Activated CD8-positive, alpha-beta memory T cell treated with anti-CD3 and anti-CD28 coated beads, Interleukin-2, amount 10 ng/mL, durations not matched to agents 7 days and 5 days (primary cell): ENCODE measurements around the gene FAF1. TPM values are rescaled to one million over a fixed set of nuclear protein-coding genes. Genes with fewer than 3 reads are reported as not detected.
"Not testable (repeated sequence)": the region's sequence is repeated elsewhere in the genome, so short reads cannot be mapped to it uniquely, and the experiment has no call there.

Experiments
- ATAC-seq: fragments of 150-1000 bp; cut with Tn5 transposase; one replicate; pipeline ENCODE4 v1.10.0; 2021; ENCODE audit warnings: moderate library complexity
- CTCF ChIA-PET: fragments of 350-600 bp; sonication (Branson Sonifier 250); formaldehyde crosslinking; loops from one replicate; lab custom pipeline; 2021; ENCODE audit warnings: antibody characterized with exemption; lab: Charles Lee
- DNase-seq: peaks from one replicate; pipeline ENCODE4 v3.0.0-alpha.2; 2020
- H3K27ac Mint-ChIP-seq: one replicate; pipeline ENCODE4 v1.8.0; 2021; ENCODE audit warnings: mild to moderate bottlenecking, mixed read lengths
- H3K27me3 Mint-ChIP-seq: one replicate; pipeline ENCODE4 v1.8.0; 2021; ENCODE audit warnings: mixed read lengths
- H3K36me3 Mint-ChIP-seq: one replicate; pipeline ENCODE4 v1.8.0; 2021; ENCODE audit warnings: mild to moderate bottlenecking, mixed read lengths
- H3K4me1 Mint-ChIP-seq: one replicate; pipeline ENCODE4 v1.8.0; 2021; ENCODE audit warnings: mixed read lengths
- H3K4me3 Mint-ChIP-seq: one replicate; pipeline ENCODE4 v1.8.0; 2021; ENCODE audit warnings: mild to moderate bottlenecking, moderate library complexity, mixed read lengths
- H3K9me3 Mint-ChIP-seq: one replicate; pipeline ENCODE4 v1.8.0; 2022; ENCODE audit warnings: low read depth, mixed read lengths
- total RNA-seq, 2 experiments: library from RNA; stranded (reverse); gene quantifications; one replicate each; pipeline ENCODE4 v1.2.3, GENCODE V29; 2021

Gene FAF1
- total RNA-seq, 2 experiments from 2014 or later: 84.4 to 94.4 TPM

DNA sequence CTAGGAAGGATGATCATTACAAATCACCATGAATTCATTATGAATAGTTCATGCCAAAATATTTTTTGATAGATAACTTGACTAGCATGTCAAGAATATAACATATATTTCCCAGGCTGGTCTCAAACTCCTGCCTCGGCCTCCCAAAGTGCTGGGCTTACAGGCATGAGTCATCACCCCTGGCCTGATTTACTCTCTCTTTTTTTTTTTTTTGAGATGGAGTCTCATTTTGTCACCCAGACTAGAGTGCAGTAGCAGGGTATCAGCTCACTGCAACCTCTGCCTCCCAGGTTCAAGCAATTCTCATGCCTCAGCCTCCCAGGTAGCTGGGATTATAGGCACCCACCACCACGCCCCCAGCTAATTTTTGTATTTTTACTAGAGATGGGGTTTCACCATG, 24.8 kb downstream of the FAF1 start:
- H3K4me1 Mint-ChIP-seq: peaks cover 11% of the 10 kb centered on the region
- H3K4me3 Mint-ChIP-seq, H3K36me3 Mint-ChIP-seq, H3K27ac Mint-ChIP-seq, H3K27me3 Mint-ChIP-seq, H3K9me3 Mint-ChIP-seq, DNase-seq, ATAC-seq: not testable (repeated sequence)
- CTCF ChIA-PET: interaction anchor here (0.9 kb wide), 2 partner anchors 13 to 109 kb away, joined by 3 to 4 read pairs; no protein-coding TSS in a partner anchor

DNA sequence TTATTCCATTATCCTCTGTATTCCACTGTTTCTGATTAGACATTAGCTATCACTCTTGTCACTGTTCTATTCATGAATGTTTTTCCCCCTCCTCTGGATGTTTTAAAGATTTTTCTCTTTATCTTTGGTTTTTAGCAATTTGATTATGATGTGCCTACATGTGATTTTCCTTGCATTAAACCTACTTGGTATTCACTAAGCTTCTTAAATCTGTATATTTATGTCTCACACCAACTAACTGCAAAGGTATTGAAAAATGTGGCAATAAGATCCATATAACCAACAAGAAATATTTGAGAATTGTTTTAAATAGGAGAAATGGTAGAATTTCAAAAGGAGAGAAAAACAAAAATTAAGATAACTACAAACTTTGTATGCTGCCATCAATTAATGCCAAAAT, 25.2 kb downstream of the FAF1 start:
- no peaks in the 10 kb centered on the region for H3K9me3 Mint-ChIP-seq
- H3K4me1 Mint-ChIP-seq: peaks cover 16% of the 10 kb centered on the region
- H3K4me3 Mint-ChIP-seq: no peak overlapping the region
- DNase-seq (no peak), ATAC-seq (no peak)
- no peak overlapping the region for H3K27ac Mint-ChIP-seq
- no peaks in the 10 kb centered on the region for H3K27me3 Mint-ChIP-seq
- no peaks in the 10 kb centered on the region for H3K36me3 Mint-ChIP-seq
- CTCF ChIA-PET: no interaction called here

DNA sequence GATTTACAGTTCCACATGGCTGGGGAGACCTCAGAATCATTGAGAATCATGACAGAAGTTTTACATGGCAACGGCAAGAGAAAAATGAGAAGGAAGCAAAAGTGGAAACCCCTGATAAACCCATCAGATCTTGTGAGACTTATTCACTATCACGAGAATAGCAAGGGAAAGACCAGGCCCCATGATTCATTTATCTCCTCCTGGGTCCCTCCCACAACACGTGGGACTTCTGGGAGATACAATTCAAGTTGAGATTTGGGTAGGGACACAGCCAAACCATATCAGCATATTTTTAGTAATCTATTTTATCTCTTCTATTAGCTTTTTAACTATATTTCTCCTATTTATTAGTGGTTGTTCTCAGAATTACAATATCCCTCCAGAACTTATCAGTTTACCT, 26.3 kb downstream of the FAF1 start:
- peaks cover 16% of the 10 kb centered on the region for H3K4me1 Mint-ChIP-seq
- H3K36me3 Mint-ChIP-seq, H3K27ac Mint-ChIP-seq, CTCF ChIA-PET, ATAC-seq, H3K9me3 Mint-ChIP-seq, H3K27me3 Mint-ChIP-seq, H3K4me3 Mint-ChIP-seq, DNase-seq: not testable (repeated sequence)

DNA sequence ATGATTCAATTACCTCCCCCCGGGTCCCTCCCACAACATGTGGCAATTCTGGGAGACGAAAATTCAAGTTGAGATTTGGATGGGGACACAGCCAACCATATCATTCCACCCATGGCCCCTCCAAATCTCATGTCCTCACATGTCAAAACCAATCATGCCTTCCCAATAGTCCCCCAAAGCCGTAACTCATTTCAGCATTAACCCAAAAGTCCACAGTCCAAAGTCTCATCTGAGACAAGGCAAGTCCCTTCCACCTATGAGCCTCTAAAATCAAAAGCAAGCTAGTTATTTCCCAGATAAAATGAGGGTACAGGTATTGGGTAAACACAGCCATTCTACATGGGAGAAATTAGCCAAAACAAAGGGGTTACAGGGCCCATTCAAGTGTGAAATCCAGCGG, 28.0 kb downstream of the FAF1 start:
- H3K36me3 Mint-ChIP-seq, H3K27me3 Mint-ChIP-seq, DNase-seq, CTCF ChIA-PET, H3K4me3 Mint-ChIP-seq, H3K9me3 Mint-ChIP-seq, H3K27ac Mint-ChIP-seq, ATAC-seq: not testable (repeated sequence)
- peaks cover 16% of the 10 kb centered on the region for H3K4me1 Mint-ChIP-seq

DNA sequence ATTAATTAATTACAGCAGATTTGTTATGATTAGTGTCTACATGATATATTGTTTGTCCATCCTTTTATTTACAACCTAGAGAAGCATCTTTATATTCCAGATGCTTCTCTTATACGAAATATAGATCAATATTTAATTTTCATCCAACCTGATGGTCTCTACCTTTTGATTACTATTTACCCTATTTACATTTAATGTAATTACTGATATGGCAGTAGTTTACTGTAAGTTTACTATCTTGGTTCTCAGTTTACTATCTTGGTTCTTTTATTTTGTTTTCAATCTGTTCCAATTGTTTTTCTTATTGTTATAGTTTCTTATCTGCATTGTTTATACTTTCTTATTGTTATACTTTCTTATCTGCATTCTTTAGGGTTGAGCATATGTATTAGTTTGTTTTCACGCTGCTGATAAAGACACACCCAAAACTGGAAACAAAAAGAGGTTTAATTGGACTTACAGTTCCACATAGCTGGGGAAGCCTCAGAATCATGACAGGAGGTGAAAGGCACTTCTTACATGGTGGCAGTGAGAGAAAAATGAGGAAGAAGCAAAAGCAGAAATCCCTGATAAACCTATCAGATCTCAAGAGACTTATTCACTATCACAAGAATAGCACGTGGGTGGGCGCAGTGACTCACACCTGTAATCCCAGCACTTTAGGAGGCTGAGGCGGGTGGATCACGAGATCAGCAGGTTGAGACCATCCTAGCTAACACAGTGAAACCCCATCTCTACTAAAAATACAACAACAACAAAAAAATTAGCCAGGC, 28.9 kb downstream of the FAF1 start:
- CTCF ChIA-PET: interaction anchor here (1.4 to 2.6 kb wide), 3 partner anchors 19 to 366 kb away, joined by 3 to 22 read pairs (median 7); partner anchors contain the start of gene CDKN2C
- DNase-seq (no peak), ATAC-seq (no peak)
- peaks cover 5% of the 10 kb centered on the region for H3K36me3 Mint-ChIP-seq
- H3K9me3 Mint-ChIP-seq: no peaks in the 10 kb centered on the region
- no peaks in the 10 kb centered on the region for H3K27me3 Mint-ChIP-seq
- no peak overlapping the region for H3K4me3 Mint-ChIP-seq
- no peak overlapping the region for H3K27ac Mint-ChIP-seq
- peaks cover 16% of the 10 kb centered on the region for H3K4me1 Mint-ChIP-seq

DNA sequence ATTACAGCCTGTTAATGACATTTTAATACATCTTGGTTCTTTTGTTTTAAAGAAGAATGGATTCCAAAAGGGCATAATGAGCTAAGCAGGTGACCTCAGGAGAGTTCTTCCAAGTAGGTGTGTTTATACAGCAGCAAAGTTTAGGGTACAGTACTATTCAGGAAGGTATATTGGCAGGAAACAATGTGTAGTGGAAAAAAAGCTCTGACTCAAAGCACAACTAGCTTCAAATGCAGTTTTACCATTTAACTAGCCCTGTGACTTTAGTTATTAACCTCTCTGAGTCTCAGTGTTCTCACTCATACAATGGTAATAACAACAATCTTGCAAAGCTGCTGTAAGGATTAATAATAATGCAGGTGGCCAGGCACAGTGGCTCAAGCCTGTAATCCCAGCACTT, 29.9 kb downstream of the FAF1 start:
- DNase-seq: no peak
- CTCF ChIA-PET: interaction anchor here (1.1 to 2.6 kb wide), 15 partner anchors 9 to 367 kb away, joined by 3 to 22 read pairs (median 5); partner anchors contain the start of genes CDKN2C and FAF1
- Mint-ChIP-seq H3K27ac (no peak overlapping the region), H3K4me1 (peaks cover 16% of the 10 kb centered on the region), H3K4me3 (no peak overlapping the region), H3K27me3 (no peaks in the 10 kb centered on the region), H3K36me3 (peaks cover 5% of the 10 kb centered on the region), H3K9me3 (no peaks in the 10 kb centered on the region)
- peak; percentile 73 for ATAC-seq

DNA sequence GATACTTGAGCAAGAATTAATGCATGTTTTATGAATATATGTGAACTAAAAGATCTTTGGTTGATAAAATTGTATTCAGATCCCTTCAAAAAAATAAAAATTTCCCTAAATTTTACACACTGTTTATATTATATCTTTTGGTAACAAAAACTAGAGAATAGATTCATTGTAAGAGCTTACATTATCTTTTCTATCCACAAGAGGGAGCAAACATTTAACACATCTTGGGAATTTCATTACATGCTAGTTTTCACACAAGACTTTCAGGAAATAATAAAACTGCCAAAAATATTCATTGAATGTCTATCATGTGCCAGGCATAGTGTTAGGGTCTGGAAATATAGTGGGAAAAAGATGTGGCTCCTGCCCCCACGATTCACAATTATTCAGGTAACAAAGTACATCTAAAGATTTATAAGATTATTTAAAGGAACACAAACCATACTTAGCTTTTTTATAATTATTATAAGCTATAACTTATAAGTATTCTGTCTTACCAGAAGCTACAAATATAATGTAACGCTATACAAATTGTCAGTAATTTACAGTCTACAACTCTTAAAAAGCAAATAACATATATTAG, 30.6 kb downstream of the FAF1 start:
- Mint-ChIP-seq H3K4me3 (no peak overlapping the region), H3K27me3 (no peaks in the 10 kb centered on the region), H3K27ac (no peak overlapping the region), H3K36me3 (peaks cover 6% of the 10 kb centered on the region), H3K4me1 (peaks cover 16% of the 10 kb centered on the region), H3K9me3 (no peaks in the 10 kb centered on the region)
- DNase-seq (no peak), ATAC-seq (no peak)
- CTCF ChIA-PET: interaction anchor here (0.7 to 2.6 kb wide), 20 partner anchors 9 to 367 kb away, joined by 3 to 22 read pairs (median 4); partner anchors contain the start of genes CDKN2C and FAF1

DNA sequence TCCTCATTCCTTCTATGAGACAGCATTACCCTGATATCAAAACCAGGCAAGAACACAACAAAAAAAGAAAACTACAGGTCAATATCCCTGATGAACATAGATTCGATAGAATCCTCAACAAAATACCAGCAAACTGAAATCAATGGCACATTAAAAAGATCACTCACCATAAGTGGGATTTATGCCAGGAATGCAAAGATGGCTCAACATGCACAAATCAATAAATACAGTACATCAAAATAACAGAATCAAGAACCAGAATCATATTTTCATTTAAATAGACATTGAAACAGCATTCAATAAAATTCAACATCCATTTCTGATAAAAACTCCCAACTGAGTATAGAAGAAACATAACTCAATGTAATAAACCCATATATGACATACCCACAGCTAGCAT, 36.5 kb downstream of the FAF1 start:
- Mint-ChIP-seq H3K4me3 (no peak overlapping the region), H3K27ac (no peak overlapping the region), H3K36me3 (peaks cover 34% of the 10 kb centered on the region), H3K4me1 (peaks cover 3% of the 10 kb centered on the region), H3K27me3 (no peaks in the 10 kb centered on the region), H3K9me3 (peaks cover 14% of the 10 kb centered on the region)
- ATAC-seq: no peak
- CTCF ChIA-PET: interaction anchor here (0.8 kb wide), 1 partner anchor 265 kb away, joined by 3 read pairs; no protein-coding TSS in a partner anchor
- DNase-seq: no peak

DNA sequence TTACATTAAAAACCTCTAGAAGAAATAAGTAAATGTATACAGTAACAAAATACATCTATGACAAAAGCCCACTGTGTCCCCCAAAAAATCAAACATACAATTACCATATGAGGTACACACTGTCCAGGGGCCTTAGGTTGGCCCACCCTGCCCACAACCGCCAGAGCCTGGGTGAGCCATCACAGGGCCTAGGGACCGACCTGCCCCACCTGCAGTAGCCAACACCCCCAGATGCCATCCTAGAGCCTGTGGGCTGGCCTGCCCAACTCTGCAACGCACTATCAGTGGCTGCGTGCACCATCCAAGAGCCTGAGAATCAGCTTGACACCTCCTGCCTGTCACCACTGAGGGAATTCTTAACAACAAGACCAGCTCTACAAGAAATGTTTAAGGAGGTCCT, 39.0 kb downstream of the FAF1 start:
- ATAC-seq (no peak), DNase-seq (no peak)
- Mint-ChIP-seq H3K4me3 (no peak overlapping the region), H3K27ac (no peak overlapping the region), H3K36me3 (peaks cover 28% of the 10 kb centered on the region), H3K9me3 (peaks cover 14% of the 10 kb centered on the region), H3K27me3 (no peaks in the 10 kb centered on the region), H3K4me1 (peaks cover 3% of the 10 kb centered on the region)
- CTCF ChIA-PET: interaction anchor here (1.2 to 1.9 kb wide), 2 partner anchors 8 to 48 kb away, joined by 3 to 5 read pairs; no protein-coding TSS in a partner anchor

DNA sequence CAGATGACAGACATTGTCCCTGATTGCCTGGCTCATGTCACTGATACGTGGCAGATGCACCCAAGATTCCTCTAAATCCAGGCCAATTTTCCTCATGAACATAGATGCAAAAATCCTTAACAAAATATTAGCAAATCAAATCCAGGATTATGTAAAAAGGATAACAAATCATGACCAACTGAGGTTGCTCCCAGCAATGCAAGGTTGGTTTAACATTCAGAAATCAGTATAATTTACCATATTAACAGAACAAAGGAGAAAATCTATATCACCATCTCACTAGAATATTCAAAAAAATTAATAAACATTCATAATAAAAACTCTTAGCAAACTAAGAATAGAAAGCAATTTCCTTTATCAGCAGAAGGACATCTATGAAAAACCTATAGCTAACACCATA, 39.7 kb downstream of the FAF1 start:
- CTCF ChIA-PET: interaction anchor here (1.2 kb wide), 1 partner anchor 9 kb away, joined by 3 read pairs; no protein-coding TSS in a partner anchor
- Mint-ChIP-seq H3K27ac (no peak overlapping the region), H3K36me3 (peaks cover 30% of the 10 kb centered on the region), H3K9me3 (peaks cover 14% of the 10 kb centered on the region), H3K4me1 (peaks cover 3% of the 10 kb centered on the region), H3K27me3 (no peaks in the 10 kb centered on the region), H3K4me3 (no peak overlapping the region)
- ATAC-seq: no peak
- DNase-seq: no peak

DNA sequence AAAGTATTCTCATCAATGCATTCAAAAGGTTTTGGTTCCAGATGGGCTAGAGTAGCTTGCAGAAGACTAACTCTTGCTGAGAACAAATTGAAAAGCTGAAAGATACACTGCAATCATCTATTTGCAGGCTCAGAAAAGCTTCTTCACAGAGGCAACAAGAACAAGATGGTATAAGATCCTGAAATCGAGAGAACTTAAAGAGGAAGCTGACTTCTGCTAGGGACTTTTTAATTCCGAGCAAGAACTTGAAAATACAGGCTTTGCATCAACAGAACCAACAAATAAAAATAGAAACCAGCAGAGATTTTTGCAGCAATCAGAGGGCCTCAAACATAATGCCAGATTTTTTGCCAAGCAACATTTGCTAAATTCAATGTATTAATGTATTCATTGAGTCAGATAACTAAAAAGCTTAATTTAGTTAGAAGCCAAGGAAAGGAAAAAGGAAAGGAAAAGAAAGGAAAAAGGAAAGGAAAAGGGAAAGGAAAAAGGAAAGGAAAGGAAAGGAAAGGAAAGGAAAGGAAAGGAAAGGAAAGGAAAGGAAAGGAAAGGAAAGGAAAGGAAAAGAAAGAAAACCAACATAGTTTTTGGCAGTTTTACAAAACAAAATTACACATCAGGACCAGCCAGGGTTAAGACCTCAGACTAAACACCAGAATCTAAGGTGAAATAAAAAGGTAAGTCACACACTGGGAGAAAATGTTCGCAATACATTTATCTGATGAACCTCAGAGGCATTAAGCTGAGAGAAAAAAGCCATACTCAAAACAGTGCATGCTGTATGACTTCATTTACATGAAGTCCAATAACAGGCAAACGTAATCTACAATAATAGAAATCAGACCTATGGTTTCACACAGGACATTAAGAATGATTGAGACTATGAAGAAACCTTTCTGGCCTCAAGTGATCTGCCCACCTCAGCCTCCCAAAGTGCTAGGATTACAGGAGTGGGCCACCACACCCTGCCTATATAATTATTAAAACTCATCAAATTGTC, 42.6 kb downstream of the FAF1 start:
- no peak for DNase-seq
- Mint-ChIP-seq H3K36me3 (peaks cover 17% of the 10 kb centered on the region), H3K9me3 (peaks cover 4% of the 10 kb centered on the region), H3K27ac (no peak overlapping the region), H3K4me3 (no peak overlapping the region), H3K27me3 (no peaks in the 10 kb centered on the region), H3K4me1 (no peaks in the 10 kb centered on the region)
- no peak for ATAC-seq
- CTCF ChIA-PET: interaction anchor here (0.7 to 1.0 kb wide), 3 partner anchors 11 to 287 kb away, joined by 3 to 4 read pairs (median 4); no protein-coding TSS in a partner anchor

DNA sequence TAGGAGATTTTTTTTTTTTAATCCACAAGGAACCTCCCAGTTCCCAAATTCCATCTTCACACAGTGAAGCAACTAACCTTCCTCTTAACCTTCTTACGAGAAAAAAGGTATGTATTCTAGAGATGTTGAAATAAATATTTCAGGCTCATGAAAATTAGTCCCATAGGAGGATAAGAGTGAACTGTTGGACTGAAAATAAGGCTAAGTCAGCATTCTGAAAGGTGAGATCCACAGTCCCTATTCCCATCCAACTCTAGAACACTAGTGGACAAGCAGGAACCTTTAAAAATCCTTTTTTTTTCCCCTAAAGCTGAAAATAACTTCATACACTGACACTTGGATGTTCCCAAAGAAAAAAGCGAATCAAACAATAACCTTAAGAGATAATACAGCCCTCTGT, 44.4 kb downstream of the FAF1 start:
- Mint-ChIP-seq H3K27me3 (no peaks in the 10 kb centered on the region), H3K9me3 (no peaks in the 10 kb centered on the region), H3K4me1 (no peaks in the 10 kb centered on the region), H3K36me3 (peaks cover 15% of the 10 kb centered on the region), H3K4me3 (no peak overlapping the region), H3K27ac (no peak overlapping the region)
- no peak for DNase-seq
- ATAC-seq: no peak
- CTCF ChIA-PET: no interaction called here

DNA sequence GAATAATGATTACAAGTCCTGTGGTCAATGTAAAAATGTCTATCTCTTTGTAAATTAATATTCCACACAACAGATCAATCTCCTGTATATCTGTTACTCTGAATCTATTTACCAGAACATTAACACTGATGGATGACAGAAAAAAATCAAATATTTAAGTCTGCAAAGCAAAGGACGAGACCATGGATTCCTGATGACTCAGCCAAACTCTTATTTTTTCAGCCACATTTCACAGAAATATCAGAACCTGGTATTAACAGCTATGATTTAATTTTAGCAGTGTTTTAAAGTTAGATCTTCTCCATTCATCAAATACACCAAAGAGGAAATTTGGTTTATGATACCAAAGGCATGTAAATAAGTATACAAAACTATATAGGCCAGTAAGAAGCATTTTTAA, 46.1 kb downstream of the FAF1 start:
- no peak for DNase-seq
- ATAC-seq: no peak
- H3K36me3 Mint-ChIP-seq: peaks cover 14% of the 10 kb centered on the region
- CTCF ChIA-PET: no interaction called here
- H3K4me1 Mint-ChIP-seq: no peaks in the 10 kb centered on the region
- no peak overlapping the region for H3K4me3 Mint-ChIP-seq
- H3K27me3 Mint-ChIP-seq: no peaks in the 10 kb centered on the region
- H3K9me3 Mint-ChIP-seq: peaks cover 3% of the 10 kb centered on the region
- no peak overlapping the region for H3K27ac Mint-ChIP-seq
